Endothelial cell of umbilical vein (primary cell): ENCODE data around the gene ATP6V1F. TPM values are rescaled to one million over a fixed set of nuclear protein-coding genes. Genes with fewer than 3 reads are reported as not detected.

Experiments used
- BruUV-seq: library from RNA; stranded (reverse); fragments of 400-500 nt; replicated peaks from 2 replicates; lab custom pipeline; 2021; lab: Mats Ljungman, UMichigan
- CTCF ChIA-PET: fragments of 300-600, 350-600 bp; sonication (Branson Sonifier 250); formaldehyde crosslinking; loops from one replicate; lab custom pipeline; 2021; ENCODE audit warnings: antibody characterized with exemption, inconsistent platforms; lab: Charles Lee
- POLR2A ChIA-PET: fragments of 300-600, 350-600 bp; sonication (Branson Sonifier 250); formaldehyde crosslinking; loops from one replicate; lab custom pipeline; 2021; ENCODE audit warnings: antibody characterized with exemption, inconsistent platforms; lab: Charles Lee
- DNase-seq: peaks from one replicate; pipeline ENCODE4 v3.0.0-alpha.2; 2011; ENCODE audit warnings: low read depth, low spot score
- FAIRE-seq: peaks from 2 replicates; lab custom pipeline; 2011; peaks lifted over from hg19 to GRCh38; lab: Jason Lieb, UNC
- H2AFZ ChIP-seq: 2 replicates; pipeline ENCODE4 v1.6.0; 2012; ENCODE audit warnings: low read depth, low read length, control low read depth, inconsistent platforms
- H3K27ac ChIP-seq: 2 replicates; pipeline ENCODE4 v1.5.1; 2011; ENCODE audit warnings: low read depth, mild to moderate bottlenecking, control low read depth, low read length, moderate library complexity; ENCODE audit not compliant: insufficient read depth
- H3K27me3 ChIP-seq, 2 experiments: 2 replicates each; pipeline versions ENCODE4 v1.6.0 to v1.6.1; 2011; ENCODE audit warnings: low read length in 2 of 2, mixed read lengths in 1 of 2; ENCODE audit not compliant: control insufficient read depth in 2 of 2, insufficient read depth in 2 of 2
- H3K36me3 ChIP-seq, 2 experiments: 2 replicates in 1 of 2; 3 replicates in 1 of 2; pipeline ENCODE4 v1.5.1; 2011; ENCODE audit warnings: low read length in 2 of 2, mild to moderate bottlenecking in 1 of 2, moderate library complexity in 1 of 2; ENCODE audit not compliant: control insufficient read depth in 2 of 2, insufficient read depth in 2 of 2; ENCODE audit errors: extremely low read depth in 1 of 2
- H3K4me1 ChIP-seq: 3 replicates; pipeline ENCODE4 v1.5.1; 2011; ENCODE audit warnings: mild to moderate bottlenecking, low read length; ENCODE audit not compliant: control insufficient read depth, insufficient read depth; ENCODE audit errors: extremely low read depth
- H3K4me2 ChIP-seq: 2 replicates; pipeline ENCODE4 v1.6.1; 2011; ENCODE audit warnings: low read length, control low read depth, mixed read lengths; ENCODE audit not compliant: insufficient read depth
- H3K4me3 ChIP-seq, 3 experiments: fragments of 200-600 bp in 1 of 3; sonication (generic), shearing (Covaris generic) in 1 of 3; replicated peaks in 1 of 3; 2 replicates each; pipeline ENCODE4 v1.5.1; 2011 to 2016; ENCODE audit warnings: control low read depth in 3 of 3, low read length in 3 of 3, mild to moderate bottlenecking in 2 of 3, inconsistent platforms in 1 of 3, low read depth in 1 of 3, moderate library complexity in 1 of 3; ENCODE audit not compliant: insufficient read depth in 1 of 3
- H3K79me2 ChIP-seq: 2 replicates; pipeline ENCODE4 v1.6.0; 2012; ENCODE audit warnings: low read length, inconsistent platforms; ENCODE audit not compliant: control insufficient read depth, insufficient read depth
- H3K9ac ChIP-seq: replicated peaks from 2 replicates; pipeline ENCODE3; 2011; ENCODE audit warnings: low read length, control low read depth; ENCODE audit not compliant: insufficient read depth; ENCODE audit errors: extremely low read depth
- H3K9me1 ChIP-seq: replicated peaks from 3 replicates; pipeline ENCODE4 v1.6.0; 2011; ENCODE audit warnings: mild to moderate bottlenecking, low read length; ENCODE audit not compliant: control insufficient read depth, insufficient read depth; ENCODE audit errors: extremely low read depth
- H3K9me3 ChIP-seq: replicated peaks from 2 replicates; pipeline ENCODE4 v1.5.1; 2012; ENCODE audit warnings: low read length, inconsistent platforms; ENCODE audit not compliant: control insufficient read depth, insufficient read depth
- H4K20me1 ChIP-seq: replicated peaks from 2 replicates; pipeline ENCODE3; 2011; ENCODE audit warnings: mild to moderate bottlenecking, low read length; ENCODE audit not compliant: control insufficient read depth, insufficient read depth; ENCODE audit errors: extremely low read depth
- EZH2 ChIP-seq: IDR thresholded peaks from 2 replicates; pipeline ENCODE4 v1.6.1; 2012; ENCODE audit warnings: borderline replicate concordance, low read depth, mild to moderate bottlenecking, moderate library complexity, low read length, inconsistent platforms; ENCODE audit not compliant: severe bottlenecking
- FOS ChIP-seq: IDR thresholded peaks from 2 replicates; pipeline ENCODE4 v1.6.1; 2011; ENCODE audit warnings: mild to moderate bottlenecking, low read length, moderate library complexity, borderline replicate concordance; ENCODE audit not compliant: insufficient read depth
- GATA2 ChIP-seq: IDR thresholded peaks from 2 replicates; pipeline ENCODE4 v1.7.0; 2011; ENCODE audit warnings: low read depth, mild to moderate bottlenecking, moderate library complexity, mixed read lengths, low read length; ENCODE audit not compliant: insufficient read length, insufficient read depth
- JUN ChIP-seq: IDR thresholded peaks from 2 replicates; pipeline ENCODE4 v1.6.1; 2011; ENCODE audit warnings: borderline replicate concordance, low read depth; ENCODE audit not compliant: insufficient read length, insufficient read depth
- MYC ChIP-seq: IDR thresholded peaks from one replicate; pipeline ENCODE4 v1.6.1; 2011; ENCODE audit warnings: mild to moderate bottlenecking, low read depth, low read length
- POLR2A ChIP-seq: IDR thresholded peaks from 2 replicates; pipeline ENCODE4 v1.6.1; 2012; ENCODE audit warnings: low read depth, mild to moderate bottlenecking, control low read depth, low read length
- POLR2AphosphoS5 ChIP-seq: IDR thresholded peaks from 2 replicates; pipeline ENCODE4 v1.6.1; 2012; ENCODE audit warnings: low read depth, mild to moderate bottlenecking, control low read depth, low read length, moderate library complexity; ENCODE audit not compliant: insufficient read depth
- dilution Hi-C: fragments of 300-500 bp; cut with MboI; formaldehyde crosslinking; loops from one replicate; pipeline ENCODE4 v1.15.0; 2019; ENCODE audit warnings: low sequenced_read_pairs; ENCODE audit not compliant: extremely low pct_ligation_motif_present
- intact Hi-C: fragments of 100-400 bp; cut with micrococcal nuclease; formaldehyde crosslinking; loops from one replicate; pipeline ENCODE4 v1.10.0; 2022
- polyA plus RNA-seq, 4 experiments: library from polyadenylated mRNA; depleted of rRNA in 3 of 4; stranded (reverse) in 3 of 4; unstranded in 1 of 4; fragments of >200 nt; gene quantifications; 2 replicates each; pipeline versions ENCODE4 v1.2.1 to v1.2.3, GENCODE V29; 2011 to 2012; ENCODE audit warnings: missing spikeins in 1 of 4
- total RNA-seq: library from RNA; stranded (reverse); gene quantifications from 2 replicates; pipeline ENCODE4 v1.2.3, GENCODE V29; 2021
- TF ChIP-seq, protein P1 (sequence below), 2 donors: IDR thresholded peaks; 1 replicate in 1 of 2; 2 replicates in 1 of 2; pipeline ENCODE4 v1.5.1; 2011; ENCODE audit warnings: low read length in 2 of 2, mild to moderate bottlenecking in 2 of 2, moderate library complexity in 2 of 2, control low read depth in 1 of 2, inconsistent platforms in 1 of 2, low read depth in 1 of 2; ENCODE audit not compliant: insufficient read depth in 1 of 2; ENCODE audit errors: extremely low read depth in 1 of 2
- TF ChIP-seq, protein P2 (sequence below): IDR thresholded peaks from 2 replicates; pipeline ENCODE4 v1.6.1; 2011; ENCODE audit not compliant: insufficient read depth, insufficient read length

ATP6V1F gene
- total and polyA plus RNA-seq, 2 donors (not counting 3 experiments of a cell fraction or from before 2014, with no cell fraction given), result 156 to 360 TPM

DNA sequence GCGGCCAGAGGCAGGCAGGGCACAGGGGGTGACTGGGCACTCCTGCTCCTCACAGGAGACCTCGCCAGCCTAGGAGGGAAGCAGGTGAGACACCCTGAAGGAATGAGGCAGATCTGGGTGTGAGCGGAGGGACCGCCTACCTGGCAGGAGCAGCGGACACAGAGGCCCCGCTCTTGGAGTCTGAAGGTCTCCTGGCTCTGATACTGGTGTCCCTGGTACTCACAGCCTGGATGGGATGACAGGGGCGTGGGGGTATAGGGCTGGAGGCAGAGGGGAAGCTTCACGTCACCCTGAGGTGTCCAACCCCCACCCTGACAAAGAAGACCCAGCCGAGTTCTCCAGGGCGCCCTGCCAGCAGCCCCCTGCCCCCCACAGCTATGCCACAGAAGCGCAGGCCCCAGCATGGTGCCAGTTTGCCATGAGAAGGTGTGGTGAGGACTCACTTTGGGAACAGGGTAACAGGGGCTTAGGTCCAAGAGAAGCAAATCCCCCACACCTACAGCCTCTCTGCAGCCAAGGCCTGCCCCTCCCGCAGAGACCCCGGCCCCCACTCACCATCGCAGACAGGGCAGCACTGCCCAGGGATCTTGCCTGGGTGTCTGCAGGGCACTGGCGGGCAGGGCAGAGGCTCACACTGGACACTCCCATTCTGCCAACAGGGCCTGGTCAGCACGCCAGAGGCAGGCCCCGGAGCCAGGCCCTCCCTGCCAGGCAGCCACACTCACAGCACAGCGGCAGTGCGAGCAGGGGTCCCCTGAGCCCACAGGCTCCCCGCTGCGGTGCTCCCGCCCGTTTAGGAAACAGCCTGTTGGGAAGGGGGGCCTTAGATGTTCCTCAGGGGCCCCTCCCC, 30.8 kb downstream of the ATP6V1F start:
- H3K4me2 ChIP-seq, result no peak overlapping the region
- H2AFZ ChIP-seq, result no peak overlapping the region
- H3K27me3 ChIP-seq, result peaks cover 6 to 16% of the 10 kb centered on the region in 2 experiments
- CTCF ChIA-PET, result no interaction called here
- DNase-seq (no peak), FAIRE-seq (no peak)
- H3K9me3 ChIP-seq, result no peaks in the 10 kb centered on the region
- no peaks in the 10 kb centered on the region for H4K20me1 ChIP-seq
- no peaks in the 10 kb centered on the region for H3K4me1 ChIP-seq
- H3K36me3 ChIP-seq, result no peaks in the 10 kb centered on the region
- H3K4me3 ChIP-seq, result no peak overlapping the region
- dilution Hi-C loops (no loop called here), intact Hi-C loops (no loop called here)
- no TSS peak for BruUV-seq
- no peak overlapping the region for H3K27ac ChIP-seq
- POLR2A ChIA-PET, result no interaction called here
- H3K79me2 ChIP-seq, result no peaks in the 10 kb centered on the region
- no peaks in the 10 kb centered on the region for H3K9me1 ChIP-seq
- no peak overlapping the region for H3K9ac ChIP-seq
- no peak for TF ChIP-seq GATA2
- no peak for TF ChIP-seq JUN
- no peak for TF ChIP-seq POLR2AphosphoS5
- TF ChIP-seq, protein P1, sequence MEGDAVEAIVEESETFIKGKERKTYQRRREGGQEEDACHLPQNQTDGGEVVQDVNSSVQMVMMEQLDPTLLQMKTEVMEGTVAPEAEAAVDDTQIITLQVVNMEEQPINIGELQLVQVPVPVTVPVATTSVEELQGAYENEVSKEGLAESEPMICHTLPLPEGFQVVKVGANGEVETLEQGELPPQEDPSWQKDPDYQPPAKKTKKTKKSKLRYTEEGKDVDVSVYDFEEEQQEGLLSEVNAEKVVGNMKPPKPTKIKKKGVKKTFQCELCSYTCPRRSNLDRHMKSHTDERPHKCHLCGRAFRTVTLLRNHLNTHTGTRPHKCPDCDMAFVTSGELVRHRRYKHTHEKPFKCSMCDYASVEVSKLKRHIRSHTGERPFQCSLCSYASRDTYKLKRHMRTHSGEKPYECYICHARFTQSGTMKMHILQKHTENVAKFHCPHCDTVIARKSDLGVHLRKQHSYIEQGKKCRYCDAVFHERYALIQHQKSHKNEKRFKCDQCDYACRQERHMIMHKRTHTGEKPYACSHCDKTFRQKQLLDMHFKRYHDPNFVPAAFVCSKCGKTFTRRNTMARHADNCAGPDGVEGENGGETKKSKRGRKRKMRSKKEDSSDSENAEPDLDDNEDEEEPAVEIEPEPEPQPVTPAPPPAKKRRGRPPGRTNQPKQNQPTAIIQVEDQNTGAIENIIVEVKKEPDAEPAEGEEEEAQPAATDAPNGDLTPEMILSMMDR (IDR thresholded peaks at IDR 0.05; ENCODE audit: extremely low read depth in 1 of 2, insufficient read depth in 1 of 2, low read depth in 1 of 2, low read length in 2 of 2), result no peak
- TF ChIP-seq EZH2, result no peak
- no peak for TF ChIP-seq MYC
- TF ChIP-seq POLR2A, result no peak
- TF ChIP-seq, protein P2, sequence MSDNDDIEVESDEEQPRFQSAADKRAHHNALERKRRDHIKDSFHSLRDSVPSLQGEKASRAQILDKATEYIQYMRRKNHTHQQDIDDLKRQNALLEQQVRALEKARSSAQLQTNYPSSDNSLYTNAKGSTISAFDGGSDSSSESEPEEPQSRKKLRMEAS, result no peak
- TF ChIP-seq FOS, result no peak
